HepG2 (cell line): ENCODE data around the gene TMEM44. TPM values are rescaled to one million over a fixed set of nuclear protein-coding genes. Genes with fewer than 3 reads are reported as not detected.

Experiments
- DR1 ChIP-seq: sonication (generic); formaldehyde crosslinking; IDR thresholded peaks from 2 replicates; pipeline ENCODE4 v1.8.0; 2021; ENCODE audit warnings: mild to moderate bottlenecking, missing genetic modification reagents, inconsistent platforms
- KDM6A ChIP-seq: IDR thresholded peaks from 2 replicates; pipeline ENCODE4 v1.6.1; 2016; ENCODE audit warnings: low read depth
- MTA3 ChIP-seq: sonication (generic); formaldehyde crosslinking; IDR thresholded peaks from 2 replicates; pipeline ENCODE4 v1.4.0; 2020; ENCODE audit warnings: missing genetic modification reagents
- ZNF343 ChIP-seq: sonication (generic); formaldehyde crosslinking; IDR thresholded peaks from 2 replicates; pipeline ENCODE4 v1.4.0; 2020; ENCODE audit warnings: mild to moderate bottlenecking, missing genetic modification reagents
- polyA plus RNA-seq, 8 experiments: library from polyadenylated mRNA; depleted of rRNA in 3 of 8; stranded (reverse) in 7 of 8; unstranded in 1 of 8; fragments of >200 nt; fragmentation: Illumina TruSeq in 4 of 8; extraction: Trizol in 4 of 8; gene quantifications; 2 replicates each; pipeline versions ENCODE4 v1.2.1 to v1.2.3, GENCODE V29; 2011 to 2016; ENCODE audit warnings: low read depth in 4 of 8, missing spikeins in 1 of 8, mixed read lengths in 1 of 8; ENCODE audit not compliant: insufficient read depth in 1 of 8
- total RNA-seq, 5 experiments: library from RNA; depleted of rRNA; stranded (reverse); fragments of >200 nt; fragmentation: Illumina TruSeq; extraction: Trizol; gene quantifications; 2 replicates each; pipeline ENCODE4 v1.2.3, GENCODE V29; 2016; ENCODE audit warnings: low read depth in 1 of 5
- TF ChIP-seq, protein P1 (sequence below): IDR thresholded peaks from 2 replicates; pipeline ENCODE4 v1.6.1; 2016
- TF ChIP-seq, protein P2 (sequence below): sonication (generic); formaldehyde crosslinking; IDR thresholded peaks from 2 replicates; pipeline ENCODE4; 2020; ENCODE audit warnings: missing genetic modification reagents, mild to moderate bottlenecking, borderline replicate concordance
- TF ChIP-seq, protein P3 (sequence below): sonication (generic); formaldehyde crosslinking; IDR thresholded peaks from 2 replicates; pipeline ENCODE4 v1.8.1; 2023; ENCODE audit warnings: mild to moderate bottlenecking, missing genetic modification reagents
- TF ChIP-seq, protein P4 (sequence below): sonication (generic); formaldehyde crosslinking; IDR thresholded peaks from 2 replicates; pipeline ENCODE4 v1.4.0; 2020; ENCODE audit warnings: missing genetic modification reagents, borderline replicate concordance

Gene TMEM44
- total and polyA plus RNA-seq, 2 of the 13 experiments (the other 11 are each of a cell fraction or from before 2014, with no cell fraction given): 7.3 to 13.8 TPM

DNA sequence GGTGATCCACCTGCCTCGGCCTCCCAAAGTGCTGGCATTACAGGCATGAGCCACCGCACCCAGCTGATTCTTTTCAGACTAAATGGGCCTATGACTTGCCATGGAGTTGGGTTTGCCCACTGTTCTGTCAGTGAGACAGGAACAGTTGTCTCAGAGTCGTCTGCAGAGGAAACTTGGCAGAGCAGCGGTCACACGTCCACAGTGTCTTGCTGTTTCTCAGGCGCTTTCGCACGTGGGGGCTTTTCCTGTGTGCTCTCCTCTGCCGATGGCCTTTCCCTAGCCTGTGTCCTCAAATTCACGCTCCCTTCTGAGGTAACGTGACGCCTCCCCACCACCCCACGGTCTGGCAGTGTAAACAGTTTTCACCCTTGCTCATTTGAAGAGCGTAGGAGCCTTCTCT lies 11.3 kb downstream of the TMEM44 start (continued):
- TF ChIP-seq, protein P1, sequence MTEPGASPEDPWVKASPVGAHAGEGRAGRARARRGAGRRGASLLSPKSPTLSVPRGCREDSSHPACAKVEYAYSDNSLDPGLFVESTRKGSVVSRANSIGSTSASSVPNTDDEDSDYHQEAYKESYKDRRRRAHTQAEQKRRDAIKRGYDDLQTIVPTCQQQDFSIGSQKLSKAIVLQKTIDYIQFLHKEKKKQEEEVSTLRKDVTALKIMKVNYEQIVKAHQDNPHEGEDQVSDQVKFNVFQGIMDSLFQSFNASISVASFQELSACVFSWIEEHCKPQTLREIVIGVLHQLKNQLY: no peak
- no peak for TF ChIP-seq DR1 (CRISPR knock-in tag)
- TF ChIP-seq, protein P2, sequence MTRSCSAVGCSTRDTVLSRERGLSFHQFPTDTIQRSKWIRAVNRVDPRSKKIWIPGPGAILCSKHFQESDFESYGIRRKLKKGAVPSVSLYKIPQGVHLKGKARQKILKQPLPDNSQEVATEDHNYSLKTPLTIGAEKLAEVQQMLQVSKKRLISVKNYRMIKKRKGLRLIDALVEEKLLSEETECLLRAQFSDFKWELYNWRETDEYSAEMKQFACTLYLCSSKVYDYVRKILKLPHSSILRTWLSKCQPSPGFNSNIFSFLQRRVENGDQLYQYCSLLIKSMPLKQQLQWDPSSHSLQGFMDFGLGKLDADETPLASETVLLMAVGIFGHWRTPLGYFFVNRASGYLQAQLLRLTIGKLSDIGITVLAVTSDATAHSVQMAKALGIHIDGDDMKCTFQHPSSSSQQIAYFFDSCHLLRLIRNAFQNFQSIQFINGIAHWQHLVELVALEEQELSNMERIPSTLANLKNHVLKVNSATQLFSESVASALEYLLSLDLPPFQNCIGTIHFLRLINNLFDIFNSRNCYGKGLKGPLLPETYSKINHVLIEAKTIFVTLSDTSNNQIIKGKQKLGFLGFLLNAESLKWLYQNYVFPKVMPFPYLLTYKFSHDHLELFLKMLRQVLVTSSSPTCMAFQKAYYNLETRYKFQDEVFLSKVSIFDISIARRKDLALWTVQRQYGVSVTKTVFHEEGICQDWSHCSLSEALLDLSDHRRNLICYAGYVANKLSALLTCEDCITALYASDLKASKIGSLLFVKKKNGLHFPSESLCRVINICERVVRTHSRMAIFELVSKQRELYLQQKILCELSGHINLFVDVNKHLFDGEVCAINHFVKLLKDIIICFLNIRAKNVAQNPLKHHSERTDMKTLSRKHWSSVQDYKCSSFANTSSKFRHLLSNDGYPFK (CRISPR knock-in tag): no peak
- no peak for TF ChIP-seq ZNF343 (CRISPR knock-in tag)
- TF ChIP-seq MTA3: no peak
- no peak for TF ChIP-seq KDM6A (CRISPR knock-in tag)
- TF ChIP-seq, protein P3, sequence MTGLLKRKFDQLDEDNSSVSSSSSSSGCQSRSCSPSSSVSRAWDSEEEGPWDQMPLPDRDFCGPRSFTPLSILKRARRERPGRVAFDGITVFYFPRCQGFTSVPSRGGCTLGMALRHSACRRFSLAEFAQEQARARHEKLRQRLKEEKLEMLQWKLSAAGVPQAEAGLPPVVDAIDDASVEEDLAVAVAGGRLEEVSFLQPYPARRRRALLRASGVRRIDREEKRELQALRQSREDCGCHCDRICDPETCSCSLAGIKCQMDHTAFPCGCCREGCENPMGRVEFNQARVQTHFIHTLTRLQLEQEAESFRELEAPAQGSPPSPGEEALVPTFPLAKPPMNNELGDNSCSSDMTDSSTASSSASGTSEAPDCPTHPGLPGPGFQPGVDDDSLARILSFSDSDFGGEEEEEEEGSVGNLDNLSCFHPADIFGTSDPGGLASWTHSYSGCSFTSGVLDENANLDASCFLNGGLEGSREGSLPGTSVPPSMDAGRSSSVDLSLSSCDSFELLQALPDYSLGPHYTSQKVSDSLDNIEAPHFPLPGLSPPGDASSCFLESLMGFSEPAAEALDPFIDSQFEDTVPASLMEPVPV (CRISPR knock-in tag): no peak
- TF ChIP-seq, protein P4, sequence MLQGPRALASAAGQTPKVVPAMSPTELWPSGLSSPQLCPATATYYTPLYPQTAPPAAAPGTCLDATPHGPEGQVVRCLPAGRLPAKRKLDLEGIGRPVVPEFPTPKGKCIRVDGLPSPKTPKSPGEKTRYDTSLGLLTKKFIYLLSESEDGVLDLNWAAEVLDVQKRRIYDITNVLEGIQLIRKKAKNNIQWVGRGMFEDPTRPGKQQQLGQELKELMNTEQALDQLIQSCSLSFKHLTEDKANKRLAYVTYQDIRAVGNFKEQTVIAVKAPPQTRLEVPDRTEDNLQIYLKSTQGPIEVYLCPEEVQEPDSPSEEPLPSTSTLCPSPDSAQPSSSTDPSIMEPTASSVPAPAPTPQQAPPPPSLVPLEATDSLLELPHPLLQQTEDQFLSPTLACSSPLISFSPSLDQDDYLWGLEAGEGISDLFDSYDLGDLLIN (CRISPR knock-in tag): no peak
